ENCODE results near the gene CHRND. TPM values are rescaled to one million over a fixed set of nuclear protein-coding genes. Genes with fewer than 3 reads are reported as not detected.

The CHRND gene
- total and polyA plus RNA-seq, 2 of the 8 experiments (the other 6 are each of a cell fraction or from before 2014, with no cell fraction given) = 0.24 TPM; not detected in 1

- CTCF ChIA-PET (ENCODE audit: partially characterized antibody) = interaction anchor here (0.9 to 3.4 kb wide), 6 partner anchors 13 to 153 kb away, joined by 3 to 17 read pairs (median 3); no protein-coding TSS in a partner anchor
- no peak overlapping the region for H3K27ac ChIP-seq (ENCODE audit: low read depth, low read length)
- no peak for DNase-seq (ENCODE audit: low read depth in 1 of 2, low spot score in 2 of 2)
Observed at GRCh38 chr2:232486558-232487384, 39.2 kb upstream of the CHRND start.

More at GRCh38 chr2:232486558-232487384, 39.2 kb upstream of the CHRND start:
- Histone ChIP-seq H3K14ac (ENCODE audit: insufficient read length) (no peak overlapping the region), H3K79me2 (ENCODE audit: control insufficient read depth in 1 of 2, insufficient read depth in 2 of 2, low read length in 2 of 2) (no peaks in the 10 kb centered on the region), H4K20me1 (replicated peaks in 1 of 2; ENCODE audit: control insufficient read depth in 1 of 2, insufficient read depth in 2 of 2, low read length in 2 of 2) (peaks cover 6 to 13% of the 10 kb centered on the region in 2 experiments), H3K23me2 (ENCODE audit: low read depth, low read length) (peaks cover 12% of the 10 kb centered on the region; the same call in 1 of the 2 replicates), H3K4me3 (ENCODE audit: extremely low read depth in 1 of 4, insufficient read depth in 2 of 4, low read depth in 3 of 4, low read length in 4 of 4) (peak overlapping the region; percentile 26 to 62 (median 37)), H3K9ac (replicated peaks in 1 of 4; ENCODE audit: extremely low read depth in 1 of 4, low read depth in 3 of 4, low read length in 3 of 4) (no peak overlapping the region), H3K27me3 (replicated peaks in 1 of 4; ENCODE audit: control insufficient read depth in 3 of 4, extremely low read depth in 1 of 4, insufficient read depth in 3 of 4, low read length in 3 of 4) (peaks cover 35 to 58% (median 50%) of the 10 kb centered on the region in 4 experiments), H4K8ac (ENCODE audit: extremely low read depth, insufficient read depth, low read length) (peak overlapping the region; percentile 83), H2BK20ac (ENCODE audit: low read length) (peak overlapping the region; percentile 34; the same call in 1 of the 2 replicates), H3K23ac (ENCODE audit: insufficient read length) (no peak overlapping the region), H2BK15ac (ENCODE audit: low read length) (no peak overlapping the region), H3K4me1 (replicated peaks in 1 of 4; ENCODE audit: control insufficient read depth in 3 of 4, insufficient read depth in 4 of 4, low read length in 3 of 4) (peaks cover 0 to 40% (median 22%) of the 10 kb centered on the region in 4 experiments; a peak in 6 of 7 replicates), H2BK5ac (ENCODE audit: low read depth, low read length) (no peak overlapping the region), H2AK5ac (ENCODE audit: low read depth, low read length) (no peak overlapping the region), H2BK120ac (replicated peaks; ENCODE audit: low read depth, low read length) (no peak overlapping the region), H3K4ac (replicated peaks; ENCODE audit: insufficient read length, low read depth, low read length) (no peak overlapping the region), H3K9me3 (ENCODE audit: insufficient read depth in 2 of 2, low read depth in 1 of 2, low read length in 1 of 2) (no peaks in the 10 kb centered on the region; a peak in 1 of 4 replicates), H2AFZ (ENCODE audit: low read length) (no peak overlapping the region), H3K36me3 (ENCODE audit: control insufficient read depth in 2 of 4, insufficient read depth in 4 of 4, low read length in 3 of 4) (peaks cover 0 to 11% (median 0%) of the 10 kb centered on the region in 4 experiments; a peak in 1 of 8 replicates), H2BK12ac (ENCODE audit: low read depth, low read length) (peak overlapping the region; percentile 5; the same call in 1 of the 2 replicates), H4K5ac (ENCODE audit: insufficient read length, low read depth, low read length) (no peak overlapping the region), H3K18ac (ENCODE audit: extremely low read depth, low read length) (no peak overlapping the region), H3K79me1 (ENCODE audit: low read depth, low read length) (no peaks in the 10 kb centered on the region), H3K56ac (replicated peaks; ENCODE audit: insufficient read length, low read depth, low read length) (no peak overlapping the region), H3K4me2 (ENCODE audit: insufficient read depth in 1 of 2, low read depth in 2 of 2, low read length in 2 of 2) (peak overlapping the region; percentile 56 to 79), H4K91ac (replicated peaks; ENCODE audit: insufficient read length, low read length) (no peak overlapping the region)
- WGBS, 2 experiments (ENCODE audit: extremely low coverage in 1 of 2, insufficient coverage in 1 of 2, insufficient read length in 1 of 2, insufficient replicate concordance in 2 of 2, low coverage in 1 of 2, low lambda C conversion rate in 2 of 2, missing lambda C conversion rate in 1 of 2) = 5% methylated on average over 45 of the region's 74 CpGs; no CpG with 5 or more reads in 1 of the 2 experiments
- POLR2A ChIA-PET (ENCODE audit: partially characterized antibody) = interaction anchor here (1.2 to 1.6 kb wide), 2 partner anchors 9 to 35 kb away, joined by 4 to 5 read pairs; no protein-coding TSS in a partner anchor
- TF ChIP-seq TCF12 (IDR thresholded peaks at IDR 0.05; ENCODE audit: low read depth, low read length) (no peak), RBBP5 (IDR thresholded peaks at IDR 0.05; ENCODE audit: borderline replicate concordance, low read depth, low read length) (peak; percentile 17; the same call in 1 of the 2 replicates), SUZ12 (IDR thresholded peaks at IDR 0.05; ENCODE audit: low read length) (peak; percentile 67), ATF3 (IDR thresholded peaks at IDR 0.05; ENCODE audit: insufficient read depth, low read depth, low read length) (no peak), KDM4A (IDR thresholded peaks at IDR 0.05; ENCODE audit: low read depth, low read length, severe bottlenecking) (peak; percentile 44), EZH2 (IDR thresholded peaks at IDR 0.05; ENCODE audit: low read depth, low read length, severe bottlenecking) (peak; percentile 78)
- FAIRE-seq = no peak
